KMS-11 (cell line): ENCODE results near the gene MBOAT1.
A peak's percentile ranks its signal among the peaks of the same experiment; 100 is the strongest.

ENCODE experiments used
- H2AFZ ChIP-seq: fragments of 200-600 bp; sonication (generic); 2 replicates; pipeline ENCODE4 v1.6.1; 2016; ENCODE audit warnings: antibody characterized with exemption, mixed run types, low read depth
- H3K27ac ChIP-seq: fragments of 200-600 bp; sonication (generic); 2 replicates; pipeline ENCODE4 v1.6.1; 2016; ENCODE audit warnings: mild to moderate bottlenecking, mixed run types
- H3K27me3 ChIP-seq: fragments of 200-600 bp; sonication (generic); 2 replicates; pipeline ENCODE4 v1.6.1; 2017; ENCODE audit warnings: mild to moderate bottlenecking, low read depth, mixed run types, moderate library complexity; ENCODE audit not compliant: insufficient read depth
- H3K36me3 ChIP-seq: fragments of 200-600 bp; sonication (generic); 2 replicates; pipeline ENCODE4 v1.6.1; 2017; ENCODE audit warnings: mild to moderate bottlenecking, mixed run types; ENCODE audit not compliant: insufficient read depth
- H3K4me1 ChIP-seq: fragments of 200-600 bp; sonication (generic); 2 replicates; pipeline ENCODE4 v1.6.1; 2016; ENCODE audit warnings: mild to moderate bottlenecking, low read depth, mixed run types; ENCODE audit not compliant: poor library complexity, severe bottlenecking
- H3K4me2 ChIP-seq: fragments of 200-600 bp; sonication (generic); 2 replicates; pipeline ENCODE4 v1.7.0; 2016; ENCODE audit warnings: mild to moderate bottlenecking, mixed run types
- H3K4me3 ChIP-seq: fragments of 200-600 bp; sonication (generic); IDR thresholded peaks from 2 replicates; pipeline ENCODE4 v1.6.1; 2017; ENCODE audit warnings: low read depth, low read length, mixed read lengths; ENCODE audit not compliant: insufficient read depth
- H3K79me2 ChIP-seq: fragments of 200-600 bp; sonication (generic); 2 replicates; pipeline ENCODE4 v1.6.1; 2016; ENCODE audit warnings: low read depth, mixed run types; ENCODE audit not compliant: insufficient read depth
- H3K9ac ChIP-seq: fragments of 200-600 bp; sonication (generic); 2 replicates; pipeline ENCODE4 v1.6.1; 2016; ENCODE audit warnings: mild to moderate bottlenecking, mixed run types
- H4K20me1 ChIP-seq: fragments of 200-600 bp; sonication (generic); 2 replicates; pipeline ENCODE4 v1.6.1; 2016; ENCODE audit warnings: mild to moderate bottlenecking, mixed run types; ENCODE audit not compliant: insufficient read depth
- CTCF ChIP-seq: fragments of 200-600 bp; sonication (generic); conservative IDR thresholded peaks from 2 replicates; pipeline ENCODE4 v1.6.1; 2017; ENCODE audit warnings: low read depth, mild to moderate bottlenecking, antibody characterized with exemption, low read length, moderate library complexity, mixed read lengths

The MBOAT1 gene

GRCh38 chr6:20134613-20135012 is 77.7 kb downstream of the MBOAT1 start:
- no peak overlapping the region for H3K27ac ChIP-seq
- no peaks in the 10 kb centered on the region for H3K79me2 ChIP-seq
- H3K4me1 ChIP-seq: peaks cover 19% of the 10 kb centered on the region
- no peaks in the 10 kb centered on the region for H3K36me3 ChIP-seq
- no peak overlapping the region for H3K4me3 ChIP-seq
- H4K20me1 ChIP-seq: no peaks in the 10 kb centered on the region
- H3K4me2 ChIP-seq: no peak overlapping the region
- no peak for TF ChIP-seq CTCF
- H3K9ac ChIP-seq: no peak overlapping the region
- no peaks in the 10 kb centered on the region for H3K27me3 ChIP-seq
- H2AFZ ChIP-seq: no peak overlapping the region

- TF ChIP-seq CTCF: no peak
- H3K4me1 ChIP-seq: peaks cover 47% of the 10 kb centered on the region
- H3K27ac ChIP-seq: peak overlapping the region; percentile 71
- H3K79me2 ChIP-seq: no peaks in the 10 kb centered on the region
- H3K4me3 ChIP-seq: no peak overlapping the region
- peak overlapping the region; percentile 8; the same call in 1 of the 2 replicates for H3K9ac ChIP-seq
- peak overlapping the region; percentile 61 for H3K4me2 ChIP-seq
- no peaks in the 10 kb centered on the region for H3K36me3 ChIP-seq
- no peaks in the 10 kb centered on the region for H3K27me3 ChIP-seq
- no peaks in the 10 kb centered on the region for H4K20me1 ChIP-seq
- H2AFZ ChIP-seq: no peak overlapping the region
These were observed 82.8 kb downstream of the MBOAT1 start for GRCh38 chr6:20129290-20130088.

- Histone ChIP-seq H3K4me2 (no peak overlapping the region), H3K9ac (no peak overlapping the region), H4K20me1 (no peaks in the 10 kb centered on the region), H3K4me3 (no peak overlapping the region), H3K79me2 (no peaks in the 10 kb centered on the region), H3K27ac (no peak overlapping the region), H2AFZ (no peak overlapping the region), H3K4me1 (peaks cover 47% of the 10 kb centered on the region), H3K36me3 (no peaks in the 10 kb centered on the region), H3K27me3 (no peaks in the 10 kb centered on the region)
- TF ChIP-seq CTCF: no peak
These were observed 84.3 kb downstream of the MBOAT1 start for GRCh38 chr6:20128018-20128417.

GRCh38 chr6:20126789-20127653 is 85.2 kb downstream of the MBOAT1 start:
- TF ChIP-seq CTCF: peak; percentile 90
- H3K4me2 ChIP-seq: no peak overlapping the region
- H3K27ac ChIP-seq: no peak overlapping the region
- no peaks in the 10 kb centered on the region for H4K20me1 ChIP-seq
- H3K9ac ChIP-seq: no peak overlapping the region
- no peaks in the 10 kb centered on the region for H3K27me3 ChIP-seq
- H3K4me1 ChIP-seq: peaks cover 47% of the 10 kb centered on the region
- H2AFZ ChIP-seq: no peak overlapping the region
- H3K79me2 ChIP-seq: no peaks in the 10 kb centered on the region
- H3K36me3 ChIP-seq: no peaks in the 10 kb centered on the region
- H3K4me3 ChIP-seq: no peak overlapping the region
